Measurements from ENCODE around the gene GMDS. TPM values are rescaled to one million over a fixed set of nuclear protein-coding genes. Genes with fewer than 3 reads are reported as not detected.

The GMDS gene
- total and polyA plus RNA-seq, 4 donors, result 7.3 to 28.3 (median 16.1) TPM

GRCh38 chr6:2173203-2173961 lies 72.0 kb downstream of the GMDS start:
- ATAC-seq (ENCODE audit: insufficient read depth, low FRiP score) (no peak), DNase-seq (no peak)
- H3K36me3 ChIP-seq (ENCODE audit: control insufficient read depth in 4 of 4, insufficient read depth in 4 of 4, low read length in 4 of 4), result no peaks in the 10 kb centered on the region
- peaks cover 0 to 3% (median 0%) of the 10 kb centered on the region in 5 donors for H3K4me1 ChIP-seq (ENCODE audit: control insufficient read depth in 5 of 5, insufficient read depth in 5 of 5, low read length in 5 of 5)
- no peak overlapping the region for H3K4me3 ChIP-seq
- no peaks in the 10 kb centered on the region for H3K27me3 ChIP-seq (ENCODE audit: control insufficient read depth in 3 of 3, insufficient read depth in 3 of 3, low read length in 2 of 3)
- TF ChIP-seq CTCF (IDR thresholded peaks at IDR 0.05; ENCODE audit: control extremely low read depth, extremely low read depth), result no peak
- no peak overlapping the region for H3K9ac ChIP-seq (ENCODE audit: insufficient read depth in 1 of 2, low read length in 2 of 2)
- WGBS, 2 donors, result 80 to 91% methylated on average over 4 of the region's 4 CpGs
- no peak overlapping the region for H3K27ac ChIP-seq (ENCODE audit: low read depth in 1 of 2, low read length in 1 of 2)
- H3K9me3 ChIP-seq (ENCODE audit: control insufficient read depth in 4 of 4, insufficient read depth in 3 of 4, low read length in 3 of 4), result peaks cover 0 to 3% (median 1%) of the 10 kb centered on the region in 4 donors

DNA sequence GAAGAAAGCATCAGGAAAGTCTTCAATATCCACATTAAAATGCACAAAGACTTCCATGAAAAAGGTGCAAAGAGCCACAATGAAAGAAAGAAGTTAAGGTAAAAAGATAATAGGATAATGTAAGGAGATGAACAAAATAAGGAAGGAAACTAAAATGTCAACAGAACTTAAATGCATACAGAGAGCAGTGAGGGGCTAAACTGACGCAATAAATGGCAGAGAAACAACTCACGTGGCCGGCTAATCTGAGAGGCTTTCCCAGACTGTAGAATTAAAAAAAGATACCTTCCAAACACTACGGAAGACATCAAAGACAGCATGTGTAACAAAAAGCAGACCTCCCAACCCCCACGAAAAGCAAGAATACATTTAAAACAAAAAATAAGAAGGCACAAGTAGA lies 73.7 kb downstream of the GMDS start:
- H3K4me3 ChIP-seq, result no peak overlapping the region
- no peaks in the 10 kb centered on the region for H3K27me3 ChIP-seq (ENCODE audit: control insufficient read depth in 3 of 3, insufficient read depth in 3 of 3, low read length in 2 of 3)
- peaks cover 0 to 1% (median 0%) of the 10 kb centered on the region in 5 donors for H3K4me1 ChIP-seq (ENCODE audit: control insufficient read depth in 5 of 5, insufficient read depth in 5 of 5, low read length in 5 of 5)
- H3K27ac ChIP-seq (ENCODE audit: low read depth in 1 of 2, low read length in 1 of 2), result no peak overlapping the region
- H3K36me3 ChIP-seq (ENCODE audit: control insufficient read depth in 4 of 4, insufficient read depth in 4 of 4, low read length in 4 of 4), result no peaks in the 10 kb centered on the region
- no peak for TF ChIP-seq CTCF (IDR thresholded peaks at IDR 0.05; ENCODE audit: control extremely low read depth, extremely low read depth)
- H3K9ac ChIP-seq (ENCODE audit: insufficient read depth in 1 of 2, low read length in 2 of 2), result no peak overlapping the region
- no peaks in the 10 kb centered on the region for H3K9me3 ChIP-seq (ENCODE audit: control insufficient read depth in 4 of 4, insufficient read depth in 3 of 4, low read length in 3 of 4)
- 36 to 60% methylated on average over 5 of the region's 5 CpGs for WGBS, 2 donors
- DNase-seq (peak in 1 of 3 donors; percentile 31), ATAC-seq (ENCODE audit: insufficient read depth, low FRiP score) (no peak)

DNA sequence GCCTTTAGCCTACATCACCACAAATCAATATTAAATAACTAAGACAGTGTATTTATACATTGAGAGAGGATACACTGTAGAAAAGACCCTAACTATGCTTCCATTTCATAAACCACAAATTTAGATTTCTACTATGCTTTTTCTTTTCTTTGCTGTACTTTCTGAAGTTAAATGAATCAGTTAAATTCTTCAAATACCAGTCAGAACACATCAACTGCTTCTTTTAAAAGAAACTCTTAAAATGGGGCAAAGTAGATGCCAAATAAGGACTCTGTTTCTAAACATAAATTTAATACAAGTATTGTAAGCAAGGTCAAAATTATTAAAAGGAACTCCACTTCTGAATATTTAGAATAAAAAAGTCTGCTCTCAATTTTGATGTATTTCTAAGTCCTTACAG lies 76.9 kb downstream of the GMDS start:
- Histone ChIP-seq H3K9me3 (ENCODE audit: control insufficient read depth in 4 of 4, insufficient read depth in 3 of 4, low read length in 3 of 4) (no peaks in the 10 kb centered on the region), H3K36me3 (ENCODE audit: control insufficient read depth in 4 of 4, insufficient read depth in 4 of 4, low read length in 4 of 4) (no peaks in the 10 kb centered on the region), H3K4me1 (ENCODE audit: control insufficient read depth in 5 of 5, insufficient read depth in 5 of 5, low read length in 5 of 5) (peaks cover 0 to 1% (median 0%) of the 10 kb centered on the region in 5 donors), H3K9ac (ENCODE audit: insufficient read depth in 1 of 2, low read length in 2 of 2) (no peak overlapping the region), H3K4me3 (no peak overlapping the region), H3K27me3 (ENCODE audit: control insufficient read depth in 3 of 3, insufficient read depth in 3 of 3, low read length in 2 of 3) (no peaks in the 10 kb centered on the region), H3K27ac (ENCODE audit: low read depth in 1 of 2, low read length in 1 of 2) (no peak overlapping the region)
- no peak for TF ChIP-seq CTCF (IDR thresholded peaks at IDR 0.05; ENCODE audit: control extremely low read depth, extremely low read depth)
- DNase-seq (no peak), ATAC-seq (ENCODE audit: insufficient read depth, low FRiP score) (no peak)

Measured in lung (tissue), 12 donors.